HepG2 (cell line): ENCODE data around the gene ZNF677.

Source experiments
- DR1 ChIP-seq: sonication (generic); formaldehyde crosslinking; IDR thresholded peaks from 2 replicates; pipeline ENCODE4 v1.8.0; 2021; ENCODE audit warnings: mild to moderate bottlenecking, missing genetic modification reagents, inconsistent platforms
- MEF2D ChIP-seq: sonication (generic); formaldehyde crosslinking; IDR thresholded peaks from 2 replicates; pipeline ENCODE4 v1.5.1; 2020; ENCODE audit warnings: mild to moderate bottlenecking, missing genetic modification reagents
- MIER3 ChIP-seq: IDR thresholded peaks from 2 replicates; pipeline ENCODE4 v1.6.1; 2016; ENCODE audit warnings: missing compliant biosample characterization, borderline replicate concordance
- MYNN ChIP-seq: sonication (generic); formaldehyde crosslinking; IDR thresholded peaks from 2 replicates; pipeline ENCODE4 v1.4.0; 2020; ENCODE audit warnings: mild to moderate bottlenecking, low read depth, missing genetic modification reagents
- POLR2AphosphoS2 ChIP-seq: IDR thresholded peaks from 2 replicates; pipeline ENCODE4 v1.6.1; 2011; ENCODE audit warnings: low read depth, low read length, improper control_type of control experiment
- TCF7L2 ChIP-seq: IDR thresholded peaks from 2 replicates; pipeline ENCODE4 v1.6.1; 2011; ENCODE audit warnings: mild to moderate bottlenecking, low read depth, low read length, moderate library complexity
- ZBTB1 ChIP-seq: sonication (generic); formaldehyde crosslinking; IDR thresholded peaks from 2 replicates; pipeline ENCODE4 v1.4.0; 2020; ENCODE audit warnings: missing genetic modification reagents, borderline replicate concordance
- ZBTB38 ChIP-seq: sonication (generic); formaldehyde crosslinking; IDR thresholded peaks from 2 replicates; pipeline ENCODE4 v1.5.1; 2020; ENCODE audit warnings: mild to moderate bottlenecking, missing genetic modification reagents
- ZBTB8A ChIP-seq: sonication (generic); formaldehyde crosslinking; IDR thresholded peaks from 2 replicates; pipeline ENCODE4 v1.4.0; 2020; ENCODE audit warnings: mild to moderate bottlenecking, low read depth, missing genetic modification reagents, borderline replicate concordance
- ZNF274 ChIP-seq: sonication (generic); formaldehyde crosslinking; IDR thresholded peaks from 2 replicates; pipeline ENCODE4 v1.5.1; 2020; ENCODE audit warnings: mild to moderate bottlenecking, missing genetic modification reagents
- ZNF331 ChIP-seq: sonication (generic); formaldehyde crosslinking; IDR thresholded peaks from 2 replicates; pipeline ENCODE4 v1.4.0; 2020; ENCODE audit warnings: missing genetic modification reagents
- ZNF563 ChIP-seq: sonication (generic); formaldehyde crosslinking; IDR thresholded peaks from 2 replicates; pipeline ENCODE4 v1.8.0; 2022; ENCODE audit warnings: mild to moderate bottlenecking, moderate library complexity, missing genetic modification reagents
- TF ChIP-seq, protein P1 (sequence below): sonication (generic); formaldehyde crosslinking; IDR thresholded peaks from 2 replicates; pipeline ENCODE4 v1.5.0; 2020; ENCODE audit warnings: mild to moderate bottlenecking, missing genetic modification reagents, moderate library complexity

DNA sequence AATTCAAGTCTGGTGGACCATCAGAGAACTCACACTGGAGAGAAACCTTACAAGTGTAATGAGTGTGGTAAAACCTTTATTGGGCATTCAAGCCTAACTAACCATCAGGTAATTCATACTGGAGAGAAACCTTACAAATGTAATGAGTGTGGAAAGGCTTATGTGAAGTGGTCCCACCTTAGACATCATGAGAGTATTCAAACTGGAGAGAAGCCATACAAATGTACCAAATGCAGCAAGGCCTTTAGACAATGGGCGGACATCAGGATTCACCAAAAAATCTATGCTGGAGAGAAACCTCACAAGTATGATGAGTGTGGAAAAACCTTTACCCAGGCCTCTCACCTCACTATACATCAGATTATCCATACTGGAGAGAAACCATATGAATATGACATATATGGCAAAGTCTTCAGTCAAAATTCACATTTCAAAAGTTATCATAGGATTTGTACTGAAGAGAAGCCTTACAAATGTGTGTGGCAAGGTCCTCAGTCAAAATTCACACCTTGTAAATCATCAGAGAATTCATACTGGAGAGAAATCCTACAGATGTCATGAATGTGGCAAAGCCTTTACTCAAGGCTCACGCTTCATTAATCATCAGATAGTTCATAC, 41.9 kb downstream of the ZNF677 start:
- no peak for TF ChIP-seq MYNN (CRISPR knock-in tag)
- no peak for TF ChIP-seq ZNF331 (CRISPR knock-in tag)
- TF ChIP-seq POLR2AphosphoS2: no peak
- TF ChIP-seq MEF2D (CRISPR knock-in tag): no peak
- TF ChIP-seq ZBTB8A (CRISPR knock-in tag): no peak
- no peak for TF ChIP-seq TCF7L2
- TF ChIP-seq, protein P1, sequence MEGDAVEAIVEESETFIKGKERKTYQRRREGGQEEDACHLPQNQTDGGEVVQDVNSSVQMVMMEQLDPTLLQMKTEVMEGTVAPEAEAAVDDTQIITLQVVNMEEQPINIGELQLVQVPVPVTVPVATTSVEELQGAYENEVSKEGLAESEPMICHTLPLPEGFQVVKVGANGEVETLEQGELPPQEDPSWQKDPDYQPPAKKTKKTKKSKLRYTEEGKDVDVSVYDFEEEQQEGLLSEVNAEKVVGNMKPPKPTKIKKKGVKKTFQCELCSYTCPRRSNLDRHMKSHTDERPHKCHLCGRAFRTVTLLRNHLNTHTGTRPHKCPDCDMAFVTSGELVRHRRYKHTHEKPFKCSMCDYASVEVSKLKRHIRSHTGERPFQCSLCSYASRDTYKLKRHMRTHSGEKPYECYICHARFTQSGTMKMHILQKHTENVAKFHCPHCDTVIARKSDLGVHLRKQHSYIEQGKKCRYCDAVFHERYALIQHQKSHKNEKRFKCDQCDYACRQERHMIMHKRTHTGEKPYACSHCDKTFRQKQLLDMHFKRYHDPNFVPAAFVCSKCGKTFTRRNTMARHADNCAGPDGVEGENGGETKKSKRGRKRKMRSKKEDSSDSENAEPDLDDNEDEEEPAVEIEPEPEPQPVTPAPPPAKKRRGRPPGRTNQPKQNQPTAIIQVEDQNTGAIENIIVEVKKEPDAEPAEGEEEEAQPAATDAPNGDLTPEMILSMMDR (CRISPR knock-in tag): no peak
- no peak for TF ChIP-seq ZBTB1 (CRISPR knock-in tag)
- no peak for TF ChIP-seq ZNF274 (CRISPR knock-in tag)
- no peak for TF ChIP-seq DR1
- no peak for TF ChIP-seq ZBTB38 (CRISPR knock-in tag)
- TF ChIP-seq MIER3 (CRISPR knock-in tag): no peak
- no peak for TF ChIP-seq ZNF563 (CRISPR knock-in tag)
